NCI-H2171 treated with DMSO at 0.1 percent for 48 hours (cell line): ENCODE data around the gene PRLR.
"Not testable (repeated sequence)": the region's sequence is repeated elsewhere in the genome, so short reads cannot be mapped to it uniquely, and the experiment has no call there.

ENCODE experiments used
- DNase-seq: peaks from one replicate; lab custom pipeline; 2025; lab: John Stamatoyannopoulos, UW

Gene PRLR

GRCh38 chr5:35127006-35127405 lies 103.3 kb downstream of the PRLR start:
- no peak for DNase-seq

- no peak for DNase-seq
Observed at GRCh38 chr5:35125746-35126145, 104.5 kb downstream of the PRLR start.

- DNase-seq: no peak
Observed at GRCh38 chr5:35124932-35125331, 105.4 kb downstream of the PRLR start.

DNA sequence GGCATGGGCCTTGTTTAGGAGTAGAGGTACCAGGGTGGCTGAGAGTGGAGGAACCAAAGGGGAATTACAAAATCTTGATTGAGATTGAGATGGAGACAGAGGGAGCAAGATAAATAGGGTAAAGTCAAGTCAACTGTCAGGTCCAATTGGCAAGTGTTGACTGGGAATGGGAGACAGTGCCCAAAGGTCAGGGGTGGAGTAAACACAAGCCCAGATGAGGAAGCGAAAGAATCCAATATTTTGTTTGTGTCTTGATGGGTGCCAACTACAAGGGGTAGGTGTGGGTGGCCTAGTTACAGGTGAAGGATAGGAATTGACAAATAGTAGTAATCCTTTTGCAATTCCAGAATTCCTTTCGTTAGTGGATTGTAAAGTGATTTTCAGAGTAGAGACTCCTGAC lies 107.5 kb downstream of the PRLR start:
- DNase-seq: no peak

DNA sequence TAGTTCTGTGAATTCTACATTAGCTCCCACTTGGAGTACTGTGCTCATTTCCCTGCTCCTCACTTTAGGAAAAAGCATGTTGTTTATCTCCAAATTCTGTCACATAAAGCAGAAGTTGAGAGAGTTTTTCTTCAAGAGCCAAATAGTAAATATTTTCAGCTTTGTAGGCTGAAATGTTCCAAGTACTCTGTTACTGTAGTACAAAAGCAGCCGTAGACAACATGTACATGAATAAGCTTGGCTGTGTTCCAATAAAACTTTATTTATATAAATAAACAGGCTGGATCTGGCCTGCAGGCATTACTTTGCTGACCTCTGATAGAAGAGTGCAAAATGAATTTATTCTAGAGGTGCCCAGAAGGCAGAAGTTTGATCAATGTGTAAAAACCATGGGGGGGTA lies 109.6 kb downstream of the PRLR start:
- no peak for DNase-seq

DNA sequence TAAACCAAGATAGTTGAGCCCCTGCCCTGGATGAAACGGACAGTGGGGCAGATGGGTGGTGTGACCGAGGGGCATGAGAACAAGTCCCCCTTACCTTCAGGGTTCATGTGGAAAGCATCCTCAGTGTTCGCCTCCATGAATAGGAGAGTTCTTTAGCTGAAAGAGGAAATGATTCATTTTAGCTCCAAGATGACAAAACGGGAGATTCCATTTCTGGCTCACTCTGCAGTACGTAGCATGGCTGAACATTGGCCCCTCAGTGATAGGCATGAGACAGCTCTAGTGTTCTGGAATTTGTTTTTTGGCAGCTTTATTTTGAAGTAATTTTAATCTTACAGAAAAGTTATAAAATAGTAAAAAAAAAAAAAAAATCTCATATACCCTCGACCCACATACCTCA lies 112.3 kb downstream of the PRLR start:
- no peak for DNase-seq

DNA sequence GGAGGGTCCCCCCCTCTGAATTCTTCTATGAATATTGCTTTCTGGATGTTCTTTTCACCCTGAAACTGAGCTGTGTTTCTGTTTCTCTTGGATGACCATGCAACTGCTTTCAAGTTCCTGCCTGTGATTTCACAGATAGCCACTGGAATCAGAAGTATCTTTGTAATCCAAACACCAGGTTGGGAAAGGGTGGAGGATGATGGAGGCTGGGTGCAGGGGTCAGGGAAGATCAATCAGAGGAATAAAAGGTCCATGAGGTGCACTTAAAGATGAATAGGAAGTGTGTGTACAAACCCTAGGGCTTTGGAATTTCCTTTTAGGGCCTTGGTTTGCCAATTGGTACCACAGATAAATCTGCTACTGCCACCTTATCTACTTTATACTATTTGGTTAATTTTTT lies 114.4 kb downstream of the PRLR start:
- no peak for DNase-seq

GRCh38 chr5:35114698-35115097 lies 115.6 kb downstream of the PRLR start:
- DNase-seq: no peak

DNA sequence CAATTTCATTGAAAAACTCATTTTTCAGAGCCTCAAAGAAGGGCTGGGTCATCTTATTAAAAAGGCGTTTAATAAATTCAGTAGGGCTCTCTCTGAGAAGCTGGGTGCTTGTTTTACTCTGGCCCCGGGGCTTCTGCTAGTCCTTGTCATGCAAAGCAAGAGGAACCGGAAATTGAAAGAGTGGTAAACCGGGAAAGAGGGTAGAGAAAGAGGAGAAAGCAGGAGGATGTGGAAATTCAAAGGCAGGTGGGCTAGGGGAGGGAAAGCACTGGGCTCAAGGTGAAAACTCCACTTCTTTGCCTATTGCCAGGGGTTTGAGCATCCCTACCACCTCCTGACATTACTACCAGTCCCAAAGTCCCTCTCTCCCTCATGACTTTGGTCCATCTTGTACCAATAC lies 118.0 kb downstream of the PRLR start:
- no peak for DNase-seq

DNA sequence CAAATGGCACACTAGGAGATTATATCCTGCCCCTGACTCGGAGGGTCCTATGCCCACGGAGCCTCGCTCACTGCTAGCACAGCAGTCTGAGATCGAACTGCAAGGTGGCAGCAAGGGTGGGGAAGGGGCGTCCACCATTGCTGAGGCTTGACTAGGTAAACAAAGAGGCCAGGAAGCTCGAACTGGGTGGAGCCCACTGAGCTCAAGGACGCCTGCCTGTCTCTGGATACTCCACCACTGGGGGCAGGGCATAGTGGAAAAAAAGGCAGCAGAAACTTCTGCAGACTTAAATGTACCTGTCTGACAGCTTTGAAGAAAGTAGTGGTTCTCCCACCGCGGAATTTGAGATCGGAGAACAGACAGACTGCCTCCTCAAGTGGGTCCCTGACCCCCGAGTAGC lies 125.7 kb downstream of the PRLR start:
- DNase-seq: not testable (repeated sequence)

DNA sequence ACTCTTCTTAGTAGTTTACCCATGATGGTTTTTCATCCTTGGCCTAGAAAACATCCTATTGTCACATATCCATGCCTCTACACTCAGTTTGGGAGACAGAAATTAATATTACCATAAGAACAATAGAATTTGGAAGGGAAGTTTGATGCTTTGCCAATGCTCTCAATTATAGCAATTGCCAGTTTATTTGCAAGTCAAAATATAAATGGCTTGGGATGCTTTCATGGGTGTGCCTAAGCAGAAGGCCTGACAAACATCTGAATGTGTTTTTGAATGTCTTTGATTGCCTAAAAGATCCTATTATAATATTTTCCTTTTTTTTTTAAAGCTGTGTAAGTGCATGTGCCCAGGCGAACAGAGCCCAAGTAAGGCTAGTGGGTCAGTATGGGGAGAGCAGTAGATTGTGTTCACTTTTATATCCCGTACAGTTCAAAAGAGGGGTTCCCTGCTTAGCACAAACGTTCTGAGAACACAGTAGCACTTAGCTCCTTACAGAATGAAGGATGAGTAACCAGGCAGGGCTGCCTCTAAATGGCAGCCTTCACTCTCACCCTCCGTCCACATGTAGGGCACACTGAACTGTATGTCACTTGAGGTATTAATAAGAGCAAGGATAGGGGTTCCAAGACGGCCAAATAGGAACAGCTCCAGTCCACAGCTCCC lies 126.5 kb downstream of the PRLR start:
- no peak for DNase-seq

DNA sequence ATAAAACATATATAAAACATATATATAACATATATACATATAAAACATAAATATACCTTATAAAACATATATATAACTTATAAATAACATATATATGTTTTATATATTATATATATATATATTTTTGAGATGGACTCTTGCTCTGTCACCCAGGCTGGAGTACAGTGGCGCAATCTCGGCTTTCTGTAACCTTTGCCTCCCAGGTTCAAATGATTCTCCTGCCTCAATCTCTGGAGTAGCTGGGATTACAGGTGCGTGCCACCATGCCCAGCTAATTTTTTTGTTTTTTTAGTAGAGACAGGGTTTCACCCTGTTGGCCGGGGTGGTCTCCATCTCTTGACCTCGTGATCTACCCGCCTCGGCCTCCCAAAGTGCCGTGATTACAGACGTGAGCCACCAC lies 128.6 kb downstream of the PRLR start:
- DNase-seq: not testable (repeated sequence)

GRCh38 chr5:35101016-35101415 lies 129.3 kb downstream of the PRLR start:
- DNase-seq: no peak

DNA sequence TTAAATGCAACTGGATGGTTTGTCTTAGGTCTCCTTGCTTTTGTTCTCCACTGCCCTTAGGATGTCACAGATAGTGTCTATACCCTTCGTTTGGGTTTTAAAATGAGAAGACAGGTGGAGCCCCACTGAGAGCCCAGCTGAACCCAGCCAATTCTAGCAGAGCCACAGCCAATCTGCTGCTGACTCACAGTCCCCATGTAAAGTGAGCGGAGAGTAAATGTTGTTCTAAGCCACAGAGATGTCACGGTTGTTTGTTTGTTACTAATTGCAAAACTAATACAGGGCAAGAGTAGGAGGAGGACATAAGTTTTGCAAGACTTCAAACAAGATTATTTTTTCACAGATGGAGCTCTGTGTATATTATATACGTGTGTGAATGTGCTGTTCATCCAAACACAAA lies 132.1 kb downstream of the PRLR start:
- no peak for DNase-seq

GRCh38 chr5:35096932-35097331 lies 133.4 kb downstream of the PRLR start:
- no peak for DNase-seq

GRCh38 chr5:35096216-35096615 lies 134.1 kb downstream of the PRLR start:
- DNase-seq: no peak

- no peak for DNase-seq
Observed at GRCh38 chr5:35095366-35095765, 134.9 kb downstream of the PRLR start.

- no peak for DNase-seq
Observed at GRCh38 chr5:35094948-35095347, 135.3 kb downstream of the PRLR start.

- no peak for DNase-seq
Observed at GRCh38 chr5:35092703-35093102, 137.6 kb downstream of the PRLR start.

DNA sequence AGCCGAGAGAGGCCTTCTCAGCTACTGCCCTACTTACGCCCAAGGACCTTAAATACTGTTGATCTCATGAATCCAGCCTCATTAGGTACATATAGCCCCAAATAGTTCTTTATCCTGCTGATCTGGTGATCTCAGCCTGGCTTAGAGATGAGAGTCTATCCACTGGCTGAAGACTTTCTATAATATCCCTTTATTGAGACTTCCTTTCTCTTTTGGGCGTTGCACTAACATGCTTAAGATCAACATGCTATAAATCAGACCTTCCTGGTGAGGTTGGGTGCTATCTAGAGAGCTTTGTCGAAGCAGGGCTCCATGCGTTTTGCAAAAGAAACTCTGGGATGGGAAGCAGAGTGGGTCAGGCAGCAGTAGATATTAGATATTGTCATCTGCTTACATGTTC lies 138.6 kb downstream of the PRLR start:
- DNase-seq: no peak

GRCh38 chr5:35089334-35090314 lies 140.7 kb downstream of the PRLR start:
- DNase-seq: peak; percentile 56

DNA sequence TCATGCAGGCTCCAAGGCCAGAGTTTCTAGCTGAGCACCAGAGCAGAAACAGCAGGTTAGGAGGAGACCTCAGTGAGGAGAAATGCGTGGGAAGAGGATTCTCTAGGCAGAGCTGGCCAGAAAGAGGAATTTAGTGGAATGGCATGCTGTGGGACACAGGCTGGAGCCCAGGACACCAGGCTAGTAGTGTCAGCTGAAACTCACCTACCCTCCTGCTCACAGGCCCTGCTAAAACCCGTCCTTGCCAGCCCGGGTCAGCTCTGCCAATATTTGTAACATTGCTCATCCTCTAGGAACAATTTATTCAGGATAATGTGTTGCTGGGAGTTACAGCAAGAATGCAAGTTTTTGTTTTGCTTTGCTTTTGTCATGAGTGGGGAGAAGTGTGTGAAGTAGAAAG lies 142.3 kb downstream of the PRLR start:
- no peak for DNase-seq

GRCh38 chr5:35083150-35083549 lies 147.1 kb downstream of the PRLR start:
- no peak for DNase-seq
